HepG2 (cell line): Measurements from ENCODE around the gene NEURL3. TPM values are rescaled to one million over a fixed set of nuclear protein-coding genes. Genes with fewer than 3 reads are reported as not detected.
A peak's percentile ranks its signal among the peaks of the same experiment; 100 is the strongest.

ENCODE experiments used
- ATAC-seq: fragments of 200-7000 bp; cut with Tn5 transposase; 3 replicates; pipeline ENCODE4 v1.9.1; 2020; ENCODE audit warnings: mild to moderate bottlenecking, moderate library complexity
- BruUV-seq: library from RNA; stranded (reverse); fragments of 400-500 nt; replicated peaks from 2 replicates; lab custom pipeline; 2021; lab: Mats Ljungman, UMichigan
- CTCF ChIA-PET: fragments of 300-600 bp; formaldehyde crosslinking; extraction: SDS; loops from one replicate; lab custom pipeline; 2021; ENCODE audit warnings: low total read pairs, inconsistent platforms, low intra/inter-chr PET ratio; lab: Yijun Ruan, JAX
- POLR2A ChIA-PET: fragments of 350-600 bp; sonication (Branson Sonifier 250); formaldehyde crosslinking; loops from one replicate; lab custom pipeline; 2020; ENCODE audit warnings: antibody characterized with exemption, inconsistent platforms; lab: Yijun Ruan, JAX
- DNase-seq: peaks from one replicate; pipeline ENCODE4 v3.0.0-alpha.2; 2015; ENCODE audit warnings: low spot score
- FAIRE-seq: peaks from 3 replicates; lab custom pipeline; 2011; peaks lifted over from hg19 to GRCh38; lab: Jason Lieb, UNC
- H2AFZ ChIP-seq: one replicate; pipeline ENCODE4 v1.6.1; 2011; ENCODE audit warnings: low read length, inconsistent platforms
- H3K27ac ChIP-seq: fragments of 300-600 bp; 3 replicates; pipeline ENCODE4 v1.8.0; 2011; ENCODE audit warnings: mixed run types, mild to moderate bottlenecking, mixed read lengths, low read length, inconsistent platforms; ENCODE audit not compliant: insufficient read depth; ENCODE audit errors: extremely low read length
- H3K27me3 ChIP-seq, 2 experiments: fragments of 200-600 bp in 1 of 2; 2 replicates in 1 of 2; 3 replicates in 1 of 2; pipeline versions ENCODE4 v1.6.0 to v1.8.0; 2011; ENCODE audit warnings: low read length in 2 of 2, mild to moderate bottlenecking in 2 of 2, moderate library complexity in 2 of 2, inconsistent platforms in 1 of 2; ENCODE audit not compliant: insufficient read depth in 2 of 2, control insufficient read depth in 1 of 2
- H3K36me3 ChIP-seq, 2 experiments: fragments of 200-600 bp in 1 of 2; replicated peaks in 1 of 2; 2 replicates in 1 of 2; 3 replicates in 1 of 2; pipeline versions ENCODE4 v1.5.1 to v1.8.0; 2011; ENCODE audit warnings: low read length in 2 of 2, inconsistent platforms in 1 of 2; ENCODE audit not compliant: insufficient read depth in 2 of 2, control insufficient read depth in 1 of 2
- H3K4me1 ChIP-seq: 2 replicates; pipeline ENCODE4 v1.5.1; 2012; ENCODE audit warnings: low read length, inconsistent platforms; ENCODE audit not compliant: insufficient read depth
- H3K4me2 ChIP-seq: 2 replicates; pipeline ENCODE4 v1.6.0; 2011; ENCODE audit warnings: low read depth, low read length, inconsistent platforms
- H3K4me3 ChIP-seq, 3 experiments: fragments of 200-600 bp in 1 of 3; sonication (generic), shearing (Covaris generic) in 1 of 3; replicated peaks in 1 of 3; 2 replicates each; pipeline ENCODE4 v1.5.1; 2011 to 2016; ENCODE audit warnings: low read length in 3 of 3, inconsistent platforms in 2 of 3, low read depth in 2 of 3, mild to moderate bottlenecking in 2 of 3, control low read depth in 1 of 3, mixed read lengths in 1 of 3; ENCODE audit not compliant: insufficient read depth in 1 of 3
- H3K79me2 ChIP-seq: one replicate; pipeline ENCODE4 v1.6.1; 2011; ENCODE audit warnings: low read length, inconsistent platforms; ENCODE audit not compliant: insufficient read depth
- H3K9ac ChIP-seq: 2 replicates; pipeline ENCODE4 v1.6.0; 2011; ENCODE audit warnings: mild to moderate bottlenecking, low read depth, low read length, inconsistent platforms; ENCODE audit not compliant: insufficient read depth
- H3K9me3 ChIP-seq: 2 replicates; pipeline ENCODE4 v1.5.1; 2012; ENCODE audit warnings: mild to moderate bottlenecking, low read length
- H4K20me1 ChIP-seq: 2 replicates; pipeline ENCODE4 v1.6.0; 2011; ENCODE audit warnings: inconsistent platforms, mild to moderate bottlenecking, low read length, moderate library complexity; ENCODE audit not compliant: insufficient read depth
- DNMT3B ChIP-seq: conservative IDR thresholded peaks from 2 replicates; pipeline ENCODE4 v1.6.1; 2016; ENCODE audit warnings: missing biosample characterization, control low read depth
- FOXK2 ChIP-seq: fragments of 450-650 bp; IDR thresholded peaks from 2 replicates; pipeline ENCODE4 v1.6.1; 2016
- HOXA3 ChIP-seq: sonication (generic); formaldehyde crosslinking; IDR thresholded peaks from 2 replicates; pipeline ENCODE4 v1.5.0; 2020; ENCODE audit warnings: missing genetic modification reagents
- MEF2D ChIP-seq: sonication (generic); formaldehyde crosslinking; IDR thresholded peaks from 2 replicates; pipeline ENCODE4 v1.5.1; 2020; ENCODE audit warnings: mild to moderate bottlenecking, missing genetic modification reagents
- RELA ChIP-seq: sonication (generic); formaldehyde crosslinking; IDR thresholded peaks from 2 replicates; pipeline ENCODE4 v1.4.0; 2020; ENCODE audit warnings: missing genetic modification reagents
- TARDBP ChIP-seq: sonication (generic); formaldehyde crosslinking; IDR thresholded peaks from 2 replicates; pipeline ENCODE4 v1.8.0; 2022; ENCODE audit warnings: mild to moderate bottlenecking, missing genetic modification reagents
- ZBTB42 ChIP-seq: sonication (generic); formaldehyde crosslinking; IDR thresholded peaks from 2 replicates; pipeline ENCODE4 v1.5.0; 2020; ENCODE audit warnings: mild to moderate bottlenecking, missing genetic modification reagents
- ZNF121 ChIP-seq: sonication (generic); formaldehyde crosslinking; IDR thresholded peaks from 2 replicates; pipeline ENCODE4 v1.5.0; 2020; ENCODE audit warnings: mild to moderate bottlenecking, missing genetic modification reagents
- ZNF335 ChIP-seq: sonication (generic); formaldehyde crosslinking; IDR thresholded peaks from 2 replicates; pipeline ENCODE4 v1.4.0; 2020; ENCODE audit warnings: missing genetic modification reagents
- ZNF546 ChIP-seq: sonication (generic); formaldehyde crosslinking; conservative IDR thresholded peaks from 2 replicates; pipeline ENCODE4 v1.8.1; 2023; ENCODE audit warnings: mild to moderate bottlenecking, missing genetic modification reagents
- ZNF709 ChIP-seq: sonication (generic); formaldehyde crosslinking; IDR thresholded peaks from 2 replicates; pipeline ENCODE4 v1.5.0; 2020; ENCODE audit warnings: mild to moderate bottlenecking, missing genetic modification reagents
- WGBS: methylation state at CpG from one replicate; pipeline ENCODE4 v1.1.6; 2017; ENCODE audit warnings: low lambda C conversion rate; 5-methylcytosine and 5-hydroxymethylcytosine counted together
- in situ Hi-C: cut with HindIII; loops from 2 replicates; pipeline ENCODE4 v1.10.0; 2017; ENCODE audit warnings: low pct_unique_long_range_greater_than_20kb; ENCODE audit not compliant: extremely low pct_ligation_motif_present
- intact Hi-C: fragments of 100-400 bp; cut with micrococcal nuclease; formaldehyde crosslinking; loops from one replicate; pipeline ENCODE4 v1.10.0; 2022; ENCODE audit not compliant: unreplicated experiment
- polyA plus RNA-seq, 8 experiments: library from polyadenylated mRNA; depleted of rRNA in 3 of 8; stranded (reverse) in 7 of 8; unstranded in 1 of 8; fragments of >200 nt; fragmentation: Illumina TruSeq in 4 of 8; extraction: Trizol in 4 of 8; gene quantifications; 2 replicates each; pipeline versions ENCODE4 v1.2.1 to v1.2.3, GENCODE V29; 2011 to 2016; ENCODE audit warnings: low read depth in 4 of 8, missing spikeins in 1 of 8, mixed read lengths in 1 of 8; ENCODE audit not compliant: insufficient read depth in 1 of 8
- total RNA-seq, 5 experiments: library from RNA; depleted of rRNA; stranded (reverse); fragments of >200 nt; fragmentation: Illumina TruSeq; extraction: Trizol; gene quantifications; 2 replicates each; pipeline ENCODE4 v1.2.3, GENCODE V29; 2016; ENCODE audit warnings: low read depth in 1 of 5
- TF ChIP-seq, protein P1 (sequence below): sonication (generic); formaldehyde crosslinking; IDR thresholded peaks from 2 replicates; pipeline ENCODE4 v1.9.0; 2021; ENCODE audit warnings: mild to moderate bottlenecking, missing genetic modification reagents

NEURL3 gene
- total and polyA plus RNA-seq, 2 of the 13 experiments (the other 11 are each of a cell fraction or from before 2014, with no cell fraction given): 0.16 to 1.2 TPM

DNA sequence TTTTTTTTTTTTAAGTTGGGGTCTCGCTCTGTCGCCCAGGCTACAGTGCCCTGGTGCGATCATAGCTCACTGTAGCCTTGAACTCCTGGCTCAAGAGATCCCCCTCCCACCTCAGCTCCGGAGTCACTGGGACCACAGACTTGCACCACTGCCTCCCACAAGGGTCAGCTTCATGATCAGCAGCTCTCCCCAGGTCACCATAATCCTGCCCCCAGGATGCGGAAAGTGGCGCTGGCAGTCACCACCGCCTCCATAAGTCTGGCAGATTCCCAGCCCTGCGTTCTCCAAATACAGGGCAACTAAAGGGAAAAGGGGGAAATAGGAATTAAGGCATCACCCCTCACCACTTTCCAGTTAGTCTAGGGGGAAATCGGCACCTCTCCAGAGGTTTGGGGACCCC is 26.2 kb upstream of the NEURL3 start:
- Histone ChIP-seq H3K9ac (no peak overlapping the region), H3K79me2 (no peaks in the 10 kb centered on the region), H3K9me3 (no peaks in the 10 kb centered on the region), H3K4me1 (peaks cover 35% of the 10 kb centered on the region; the same call in 1 of the 2 replicates), H4K20me1 (no peaks in the 10 kb centered on the region), H3K27me3 (peaks cover 19 to 77% of the 10 kb centered on the region in 2 experiments), H3K27ac (no peak overlapping the region), H3K4me2 (peak overlapping the region; percentile 69; the same call in 1 of the 2 replicates), H3K36me3 (no peaks in the 10 kb centered on the region), H3K4me3 (peak overlapping the region in 1 of 3 experiments; percentile 61; a peak in 1 of 6 replicates), H2AFZ (no peak overlapping the region)
- no peak for TF ChIP-seq ZNF546
- TF ChIP-seq RELA: no peak
- no peak for TF ChIP-seq ZNF335
- TF ChIP-seq ZNF709 (CRISPR knock-in tag): no peak
- TF ChIP-seq HOXA3 (CRISPR knock-in tag): no peak
- no peak for TF ChIP-seq ZNF121 (CRISPR knock-in tag)
- no peak for TF ChIP-seq DNMT3B (CRISPR knock-in tag)
- TF ChIP-seq TARDBP (CRISPR knock-in tag): no peak
- TF ChIP-seq MEF2D (CRISPR knock-in tag): no peak
- TF ChIP-seq ZBTB42 (CRISPR knock-in tag): no peak
- TF ChIP-seq FOXK2: no peak
- TF ChIP-seq, protein P1, sequence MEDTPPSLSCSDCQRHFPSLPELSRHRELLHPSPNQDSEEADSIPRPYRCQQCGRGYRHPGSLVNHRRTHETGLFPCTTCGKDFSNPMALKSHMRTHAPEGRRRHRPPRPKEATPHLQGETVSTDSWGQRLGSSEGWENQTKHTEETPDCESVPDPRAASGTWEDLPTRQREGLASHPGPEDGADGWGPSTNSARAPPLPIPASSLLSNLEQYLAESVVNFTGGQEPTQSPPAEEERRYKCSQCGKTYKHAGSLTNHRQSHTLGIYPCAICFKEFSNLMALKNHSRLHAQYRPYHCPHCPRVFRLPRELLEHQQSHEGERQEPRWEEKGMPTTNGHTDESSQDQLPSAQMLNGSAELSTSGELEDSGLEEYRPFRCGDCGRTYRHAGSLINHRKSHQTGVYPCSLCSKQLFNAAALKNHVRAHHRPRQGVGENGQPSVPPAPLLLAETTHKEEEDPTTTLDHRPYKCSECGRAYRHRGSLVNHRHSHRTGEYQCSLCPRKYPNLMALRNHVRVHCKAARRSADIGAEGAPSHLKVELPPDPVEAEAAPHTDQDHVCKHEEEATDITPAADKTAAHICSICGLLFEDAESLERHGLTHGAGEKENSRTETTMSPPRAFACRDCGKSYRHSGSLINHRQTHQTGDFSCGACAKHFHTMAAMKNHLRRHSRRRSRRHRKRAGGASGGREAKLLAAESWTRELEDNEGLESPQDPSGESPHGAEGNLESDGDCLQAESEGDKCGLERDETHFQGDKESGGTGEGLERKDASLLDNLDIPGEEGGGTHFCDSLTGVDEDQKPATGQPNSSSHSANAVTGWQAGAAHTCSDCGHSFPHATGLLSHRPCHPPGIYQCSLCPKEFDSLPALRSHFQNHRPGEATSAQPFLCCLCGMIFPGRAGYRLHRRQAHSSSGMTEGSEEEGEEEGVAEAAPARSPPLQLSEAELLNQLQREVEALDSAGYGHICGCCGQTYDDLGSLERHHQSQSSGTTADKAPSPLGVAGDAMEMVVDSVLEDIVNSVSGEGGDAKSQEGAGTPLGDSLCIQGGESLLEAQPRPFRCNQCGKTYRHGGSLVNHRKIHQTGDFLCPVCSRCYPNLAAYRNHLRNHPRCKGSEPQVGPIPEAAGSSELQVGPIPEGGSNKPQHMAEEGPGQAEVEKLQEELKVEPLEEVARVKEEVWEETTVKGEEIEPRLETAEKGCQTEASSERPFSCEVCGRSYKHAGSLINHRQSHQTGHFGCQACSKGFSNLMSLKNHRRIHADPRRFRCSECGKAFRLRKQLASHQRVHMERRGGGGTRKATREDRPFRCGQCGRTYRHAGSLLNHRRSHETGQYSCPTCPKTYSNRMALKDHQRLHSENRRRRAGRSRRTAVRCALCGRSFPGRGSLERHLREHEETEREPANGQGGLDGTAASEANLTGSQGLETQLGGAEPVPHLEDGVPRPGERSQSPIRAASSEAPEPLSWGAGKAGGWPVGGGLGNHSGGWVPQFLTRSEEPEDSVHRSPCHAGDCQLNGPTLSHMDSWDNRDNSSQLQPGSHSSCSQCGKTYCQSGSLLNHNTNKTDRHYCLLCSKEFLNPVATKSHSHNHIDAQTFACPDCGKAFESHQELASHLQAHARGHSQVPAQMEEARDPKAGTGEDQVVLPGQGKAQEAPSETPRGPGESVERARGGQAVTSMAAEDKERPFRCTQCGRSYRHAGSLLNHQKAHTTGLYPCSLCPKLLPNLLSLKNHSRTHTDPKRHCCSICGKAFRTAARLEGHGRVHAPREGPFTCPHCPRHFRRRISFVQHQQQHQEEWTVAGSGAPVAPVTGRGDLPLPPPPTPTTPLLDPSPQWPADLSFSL (CRISPR knock-in tag): no peak
- WGBS: 58% methylated on average over 9 of the region's 9 CpGs
- intact Hi-C loops (no loop called here), in situ Hi-C loops (no loop called here)
- ChIA-PET CTCF (no interaction called here), POLR2A (interaction anchor here (0.5 to 1.2 kb wide), 2 partner anchors 101 to 229 kb away, joined by 3 read pairs; partner anchors contain the start of gene CNNM4)
- no peak for FAIRE-seq
- DNase-seq: no peak
- ATAC-seq: no peak
- BruUV-seq: no TSS peak
